ENCODE measurements around the gene KLHL4. TPM values are rescaled to one million over a fixed set of nuclear protein-coding genes. Genes with fewer than 3 reads are reported as not detected.

KLHL4 gene
- total RNA-seq, 1 experiment from 2014 or later = 1.1 TPM

DNA sequence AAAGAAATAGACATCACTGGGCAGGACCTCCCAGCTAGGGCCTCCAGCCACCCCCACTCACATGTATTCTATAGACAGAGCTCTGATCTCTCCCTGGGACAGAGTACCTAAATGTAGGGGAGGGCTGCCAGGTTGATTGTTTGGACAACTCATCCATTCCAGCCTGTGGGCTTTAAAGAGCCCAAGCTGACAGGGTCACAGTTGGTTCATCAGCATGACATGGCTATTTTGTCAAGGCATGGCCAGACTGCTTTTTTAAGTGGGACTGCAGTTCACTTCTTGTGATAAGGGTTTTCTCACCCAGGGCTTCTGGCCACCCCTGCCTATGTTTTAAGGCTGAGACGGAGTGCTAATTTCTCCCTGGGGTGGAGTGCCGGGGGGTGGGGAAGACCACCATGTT lies 63.3 kb downstream of the KLHL4 start:
- Histone ChIP-seq H4K20me1 (ENCODE audit: low read length) (no peaks in the 10 kb centered on the region), H3K9me2 (replicated peaks; ENCODE audit: low read length) (no peaks in the 10 kb centered on the region), H3K4me3 (ENCODE audit: low read length) (no peak overlapping the region), H3K9me3 (ENCODE audit: low read length) (no peaks in the 10 kb centered on the region), H3K79me2 (ENCODE audit: low read length) (no peaks in the 10 kb centered on the region), H3K9ac (ENCODE audit: low read length) (no peak overlapping the region), H3K27ac (ENCODE audit: low read length) (no peak overlapping the region), H3F3A (ENCODE audit: low read length, unreplicated experiment) (no peaks in the 10 kb centered on the region), H3K36me3 (ENCODE audit: low read depth, low read length) (no peaks in the 10 kb centered on the region), H2AFZ (ENCODE audit: low read length) (no peak overlapping the region), H3K27me3 (ENCODE audit: low read length) (no peaks in the 10 kb centered on the region), H3K4me2 (ENCODE audit: low read length) (no peak overlapping the region), H3K4me1 (ENCODE audit: insufficient read depth, low read length) (no peaks in the 10 kb centered on the region)
- no peak for DNase-seq
- CTCF ChIA-PET = no interaction called here
- TF ChIP-seq, protein P1, sequence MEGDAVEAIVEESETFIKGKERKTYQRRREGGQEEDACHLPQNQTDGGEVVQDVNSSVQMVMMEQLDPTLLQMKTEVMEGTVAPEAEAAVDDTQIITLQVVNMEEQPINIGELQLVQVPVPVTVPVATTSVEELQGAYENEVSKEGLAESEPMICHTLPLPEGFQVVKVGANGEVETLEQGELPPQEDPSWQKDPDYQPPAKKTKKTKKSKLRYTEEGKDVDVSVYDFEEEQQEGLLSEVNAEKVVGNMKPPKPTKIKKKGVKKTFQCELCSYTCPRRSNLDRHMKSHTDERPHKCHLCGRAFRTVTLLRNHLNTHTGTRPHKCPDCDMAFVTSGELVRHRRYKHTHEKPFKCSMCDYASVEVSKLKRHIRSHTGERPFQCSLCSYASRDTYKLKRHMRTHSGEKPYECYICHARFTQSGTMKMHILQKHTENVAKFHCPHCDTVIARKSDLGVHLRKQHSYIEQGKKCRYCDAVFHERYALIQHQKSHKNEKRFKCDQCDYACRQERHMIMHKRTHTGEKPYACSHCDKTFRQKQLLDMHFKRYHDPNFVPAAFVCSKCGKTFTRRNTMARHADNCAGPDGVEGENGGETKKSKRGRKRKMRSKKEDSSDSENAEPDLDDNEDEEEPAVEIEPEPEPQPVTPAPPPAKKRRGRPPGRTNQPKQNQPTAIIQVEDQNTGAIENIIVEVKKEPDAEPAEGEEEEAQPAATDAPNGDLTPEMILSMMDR (conservative IDR thresholded peaks at IDR 0.05; ENCODE audit: low read depth, low read length) = no peak
- TF ChIP-seq EZH2 (IDR thresholded peaks at IDR 0.05; ENCODE audit: low read length, unreplicated experiment) (no peak), EZH2phosphoT487 (IDR thresholded peaks at IDR 0.05; ENCODE audit: borderline replicate concordance, low read length) (no peak)
- POLR2A ChIA-PET (ENCODE audit: unreplicated experiment) = no interaction called here
- no peak for ATAC-seq
- no TSS peak for BruUV-seq (replicated peaks)
- intact Hi-C loops (cut with micrococcal nuclease) = no loop called here

DNA sequence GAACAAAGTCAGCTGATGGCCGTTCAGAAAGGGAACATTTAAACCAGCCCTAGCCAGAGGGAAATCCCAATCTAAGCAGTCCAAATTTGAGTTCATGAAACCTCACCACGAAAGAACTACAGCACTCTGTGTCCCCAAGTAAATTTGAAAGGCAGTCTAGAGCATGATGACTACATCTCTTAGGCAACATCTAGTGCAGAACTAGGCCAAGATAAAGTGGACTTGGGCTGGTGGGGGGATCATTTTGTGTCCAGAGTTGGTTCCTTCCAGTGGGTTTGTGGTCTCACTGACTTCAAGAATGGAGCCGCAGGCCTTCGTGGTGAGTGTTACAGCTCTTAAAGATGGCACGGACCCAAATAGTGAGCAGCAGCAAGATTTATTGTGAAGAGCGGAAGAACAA lies 64.9 kb downstream of the KLHL4 start:
- no peaks in the 10 kb centered on the region for H3K9me3 ChIP-seq (ENCODE audit: low read length)
- H3K27ac ChIP-seq (ENCODE audit: low read length) = no peak overlapping the region
- DNase-seq = no peak
- H3K4me3 ChIP-seq (ENCODE audit: low read length) = no peak overlapping the region
- H3K9ac ChIP-seq (ENCODE audit: low read length) = no peak overlapping the region
- H3K79me2 ChIP-seq (ENCODE audit: low read length) = no peaks in the 10 kb centered on the region
- H3K36me3 ChIP-seq (ENCODE audit: low read depth, low read length) = no peaks in the 10 kb centered on the region
- no peaks in the 10 kb centered on the region for H3F3A ChIP-seq (ENCODE audit: low read length, unreplicated experiment)
- no peak for ATAC-seq
- H3K9me2 ChIP-seq (replicated peaks; ENCODE audit: low read length) = no peaks in the 10 kb centered on the region
- no peaks in the 10 kb centered on the region for H3K4me1 ChIP-seq (ENCODE audit: insufficient read depth, low read length)
- H3K4me2 ChIP-seq (ENCODE audit: low read length) = no peak overlapping the region
- TF ChIP-seq, protein P1 (conservative IDR thresholded peaks at IDR 0.05; ENCODE audit: low read depth, low read length) = no peak
- TF ChIP-seq EZH2phosphoT487 (IDR thresholded peaks at IDR 0.05; ENCODE audit: borderline replicate concordance, low read length) (no peak), EZH2 (IDR thresholded peaks at IDR 0.05; ENCODE audit: low read length, unreplicated experiment) (no peak)
- ChIA-PET POLR2A (ENCODE audit: unreplicated experiment) (no interaction called here), CTCF (no interaction called here)
- no TSS peak for BruUV-seq (replicated peaks)
- H2AFZ ChIP-seq (ENCODE audit: low read length) = no peak overlapping the region
- no peaks in the 10 kb centered on the region for H4K20me1 ChIP-seq (ENCODE audit: low read length)
- no peaks in the 10 kb centered on the region for H3K27me3 ChIP-seq (ENCODE audit: low read length)
- intact Hi-C loops (cut with micrococcal nuclease) = no loop called here

DNA sequence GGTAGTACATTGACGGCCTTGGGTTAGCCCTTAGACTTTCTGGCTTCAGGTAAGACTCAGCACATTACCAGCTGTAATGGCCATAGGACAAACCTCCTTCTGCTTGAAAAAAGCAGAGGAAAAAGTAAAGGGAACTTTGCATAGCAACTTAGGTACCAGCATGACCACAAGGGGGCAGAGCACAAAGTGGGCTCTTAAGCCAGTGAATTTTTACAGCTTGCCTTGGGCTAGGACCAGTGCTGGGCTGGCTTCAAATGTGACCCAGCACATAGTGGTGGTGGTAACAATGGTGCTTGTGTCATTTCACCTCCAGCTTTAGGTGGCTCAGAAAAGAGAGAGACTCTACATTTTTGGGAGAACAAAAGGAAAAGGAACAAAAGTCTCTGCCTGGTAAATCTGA lies 66.1 kb downstream of the KLHL4 start:
- Histone ChIP-seq H3K27me3 (ENCODE audit: low read length) (no peaks in the 10 kb centered on the region), H3K27ac (ENCODE audit: low read length) (no peak overlapping the region), H3K79me2 (ENCODE audit: low read length) (no peaks in the 10 kb centered on the region), H3K9me2 (replicated peaks; ENCODE audit: low read length) (no peaks in the 10 kb centered on the region), H3K36me3 (ENCODE audit: low read depth, low read length) (no peaks in the 10 kb centered on the region), H3K9ac (ENCODE audit: low read length) (no peak overlapping the region), H2AFZ (ENCODE audit: low read length) (no peak overlapping the region), H3K4me3 (ENCODE audit: low read length) (no peak overlapping the region), H3F3A (ENCODE audit: low read length, unreplicated experiment) (no peaks in the 10 kb centered on the region), H3K4me2 (ENCODE audit: low read length) (no peak overlapping the region), H3K4me1 (ENCODE audit: insufficient read depth, low read length) (no peaks in the 10 kb centered on the region), H4K20me1 (ENCODE audit: low read length) (no peaks in the 10 kb centered on the region), H3K9me3 (ENCODE audit: low read length) (no peaks in the 10 kb centered on the region)
- BruUV-seq (replicated peaks) = no TSS peak
- CTCF ChIA-PET = interaction anchor here (0.6 kb wide), 1 partner anchor 34 kb away, joined by 12 read pairs; no protein-coding TSS in a partner anchor
- DNase-seq (peak; percentile 39), ATAC-seq (no peak)
- TF ChIP-seq EZH2 (IDR thresholded peaks at IDR 0.05; ENCODE audit: low read length, unreplicated experiment) (no peak), EZH2phosphoT487 (IDR thresholded peaks at IDR 0.05; ENCODE audit: borderline replicate concordance, low read length) (no peak)
- TF ChIP-seq, protein P1 (conservative IDR thresholded peaks at IDR 0.05; ENCODE audit: low read depth, low read length) = peak; percentile 54
- intact Hi-C loops (cut with micrococcal nuclease) = no loop called here
- POLR2A ChIA-PET (ENCODE audit: unreplicated experiment) = no interaction called here
